ENCODE results near the gene DLL4. TPM values are rescaled to one million over a fixed set of nuclear protein-coding genes. Genes with fewer than 3 reads are reported as not detected.

DLL4 gene
- total and polyA plus RNA-seq, 10 of the 15 experiments (the other 5 are each of a cell fraction or from before 2014, with no cell fraction given): 0.04 to 0.16 (median 0.09) TPM; not detected in 6

GRCh38 chr15:40914486-40914885 lies 14.7 kb upstream of the DLL4 start (continued):
- TF ChIP-seq CTCF (IDR thresholded peaks at IDR 0.05 in 2 of 3, conservative IDR thresholded peaks at IDR 0.05 in 1 of 3; ENCODE audit: control insufficient read depth in 2 of 3, extremely low read depth in 1 of 3, insufficient read depth in 1 of 3, low read depth in 3 of 3, low read length in 3 of 3) (peak; percentile 39 to 53 (median 49); a peak in 4 of 6 replicates), PML (IDR thresholded peaks at IDR 0.05; ENCODE audit: low read length) (no peak), ZBTB4 (CRISPR knock-in tag; IDR thresholded peaks at IDR 0.05) (no peak), FOS (IDR thresholded peaks at IDR 0.05; ENCODE audit: borderline replicate concordance, extremely low read depth, insufficient read length) (no peak), RUNX3 (IDR thresholded peaks at IDR 0.05; ENCODE audit: low read length) (no peak), RAD21 (IDR thresholded peaks at IDR 0.05; ENCODE audit: insufficient read depth, low read depth, low read length) (peak; percentile 24; the same call in 1 of the 2 replicates), PBX3 (IDR thresholded peaks at IDR 0.05; ENCODE audit: insufficient replicate concordance, low read depth, low read length) (no peak)

Measured in GM12878 (cell line).